AG09309 (cell line): ENCODE measurements around the gene MFSD6.

Experiments
- DNase-seq: peaks from one replicate; pipeline ENCODE4 v3.0.0-alpha.2; 2010; ENCODE audit warnings: low read depth
- H3K4me3 ChIP-seq: 2 replicates; pipeline ENCODE4 v1.5.1; 2011; ENCODE audit warnings: mild to moderate bottlenecking, low read depth, low read length, moderate library complexity; ENCODE audit not compliant: control insufficient read depth
- CTCF ChIP-seq: IDR thresholded peaks from 2 replicates; pipeline ENCODE4 v1.5.1; 2011; ENCODE audit warnings: mild to moderate bottlenecking, low read depth, low read length, inconsistent platforms; ENCODE audit not compliant: insufficient read depth, control insufficient read depth; ENCODE audit errors: missing control alignments

The MFSD6 gene

GRCh38 chr2:190455358-190456095, 47.4 kb downstream of the MFSD6 start:
- no peak for DNase-seq
- no peak for TF ChIP-seq CTCF
- no peak overlapping the region for H3K4me3 ChIP-seq

- TF ChIP-seq CTCF = no peak
- no peak for DNase-seq
- no peak overlapping the region for H3K4me3 ChIP-seq
Observed at GRCh38 chr2:190456833-190457232, 48.7 kb downstream of the MFSD6 start.

GRCh38 chr2:190457256-190457655, 49.1 kb downstream of the MFSD6 start:
- TF ChIP-seq CTCF = no peak
- no peak overlapping the region for H3K4me3 ChIP-seq
- no peak for DNase-seq

GRCh38 chr2:190458352-190459107, 50.4 kb downstream of the MFSD6 start:
- no peak for DNase-seq
- no peak for TF ChIP-seq CTCF
- no peak overlapping the region for H3K4me3 ChIP-seq

- no peak for TF ChIP-seq CTCF
- no peak overlapping the region for H3K4me3 ChIP-seq
- DNase-seq = no peak
Observed at GRCh38 chr2:190459881-190460280, 51.7 kb downstream of the MFSD6 start.

- H3K4me3 ChIP-seq = no peak overlapping the region
- no peak for DNase-seq
- no peak for TF ChIP-seq CTCF
Observed at GRCh38 chr2:190460487-190460886, 52.3 kb downstream of the MFSD6 start.
